HepG2 (cell line): ENCODE data around the gene LRRC15. TPM values are rescaled to one million over a fixed set of nuclear protein-coding genes. Genes with fewer than 3 reads are reported as not detected.

Source experiments
- ATAC-seq: fragments of 200-7000 bp; cut with Tn5 transposase; 3 replicates; pipeline ENCODE4 v1.9.1; 2020; ENCODE audit warnings: mild to moderate bottlenecking, moderate library complexity
- BruUV-seq: library from RNA; stranded (reverse); fragments of 400-500 nt; replicated peaks from 2 replicates; lab custom pipeline; 2021; lab: Mats Ljungman, UMichigan
- CTCF ChIA-PET: fragments of 300-600 bp; formaldehyde crosslinking; extraction: SDS; loops from one replicate; lab custom pipeline; 2021; ENCODE audit warnings: low total read pairs, inconsistent platforms, low intra/inter-chr PET ratio; lab: Yijun Ruan, JAX
- POLR2A ChIA-PET: fragments of 350-600 bp; sonication (Branson Sonifier 250); formaldehyde crosslinking; loops from one replicate; lab custom pipeline; 2020; ENCODE audit warnings: antibody characterized with exemption, inconsistent platforms; lab: Yijun Ruan, JAX
- DNase-seq: peaks from one replicate; pipeline ENCODE4 v3.0.0-alpha.2; 2015; ENCODE audit warnings: low spot score
- FAIRE-seq: peaks from 3 replicates; lab custom pipeline; 2011; peaks lifted over from hg19 to GRCh38; lab: Jason Lieb, UNC
- H2AFZ ChIP-seq: one replicate; pipeline ENCODE4 v1.6.1; 2011; ENCODE audit warnings: low read length, inconsistent platforms
- H3K27ac ChIP-seq: fragments of 300-600 bp; 3 replicates; pipeline ENCODE4 v1.8.0; 2011; ENCODE audit warnings: mixed run types, mild to moderate bottlenecking, mixed read lengths, low read length, inconsistent platforms; ENCODE audit not compliant: insufficient read depth; ENCODE audit errors: extremely low read length
- H3K27me3 ChIP-seq, 2 experiments: fragments of 200-600 bp in 1 of 2; 2 replicates in 1 of 2; 3 replicates in 1 of 2; pipeline versions ENCODE4 v1.6.0 to v1.8.0; 2011; ENCODE audit warnings: low read length in 2 of 2, mild to moderate bottlenecking in 2 of 2, moderate library complexity in 2 of 2, inconsistent platforms in 1 of 2; ENCODE audit not compliant: insufficient read depth in 2 of 2, control insufficient read depth in 1 of 2
- H3K36me3 ChIP-seq, 2 experiments: fragments of 200-600 bp in 1 of 2; replicated peaks in 1 of 2; 2 replicates in 1 of 2; 3 replicates in 1 of 2; pipeline versions ENCODE4 v1.5.1 to v1.8.0; 2011; ENCODE audit warnings: low read length in 2 of 2, inconsistent platforms in 1 of 2; ENCODE audit not compliant: insufficient read depth in 2 of 2, control insufficient read depth in 1 of 2
- H3K4me1 ChIP-seq: 2 replicates; pipeline ENCODE4 v1.5.1; 2012; ENCODE audit warnings: low read length, inconsistent platforms; ENCODE audit not compliant: insufficient read depth
- H3K4me2 ChIP-seq: 2 replicates; pipeline ENCODE4 v1.6.0; 2011; ENCODE audit warnings: low read depth, low read length, inconsistent platforms
- H3K4me3 ChIP-seq, 3 experiments: fragments of 200-600 bp in 1 of 3; sonication (generic), shearing (Covaris generic) in 1 of 3; replicated peaks in 1 of 3; 2 replicates each; pipeline ENCODE4 v1.5.1; 2011 to 2016; ENCODE audit warnings: low read length in 3 of 3, inconsistent platforms in 2 of 3, low read depth in 2 of 3, mild to moderate bottlenecking in 2 of 3, control low read depth in 1 of 3, mixed read lengths in 1 of 3; ENCODE audit not compliant: insufficient read depth in 1 of 3
- H3K79me2 ChIP-seq: one replicate; pipeline ENCODE4 v1.6.1; 2011; ENCODE audit warnings: low read length, inconsistent platforms; ENCODE audit not compliant: insufficient read depth
- H3K9ac ChIP-seq: 2 replicates; pipeline ENCODE4 v1.6.0; 2011; ENCODE audit warnings: mild to moderate bottlenecking, low read depth, low read length, inconsistent platforms; ENCODE audit not compliant: insufficient read depth
- H3K9me3 ChIP-seq: 2 replicates; pipeline ENCODE4 v1.5.1; 2012; ENCODE audit warnings: mild to moderate bottlenecking, low read length
- H4K20me1 ChIP-seq: 2 replicates; pipeline ENCODE4 v1.6.0; 2011; ENCODE audit warnings: inconsistent platforms, mild to moderate bottlenecking, low read length, moderate library complexity; ENCODE audit not compliant: insufficient read depth
- CHD4 ChIP-seq: fragments of 200-600 bp; sonication (generic); IDR thresholded peaks from 2 replicates; pipeline ENCODE4 v1.7.0; 2017; ENCODE audit warnings: mild to moderate bottlenecking, low read length, borderline replicate concordance
- IKZF1 ChIP-seq: fragments of 450-650 bp; IDR thresholded peaks from 2 replicates; pipeline ENCODE4 v1.7.1; 2016
- LCORL ChIP-seq, 2 experiments: fragments of 450-650 bp in 1 of 2; sonication (generic) in 1 of 2; formaldehyde crosslinking in 1 of 2; IDR thresholded peaks; 2 replicates each; pipeline versions ENCODE4 v1.5.0 to v1.6.1; 2017 to 2020; ENCODE audit warnings: antibody characterized with exemption in 1 of 2, missing genetic modification reagents in 1 of 2
- NBN ChIP-seq: fragments of 450-650 bp; conservative IDR thresholded peaks from 2 replicates; pipeline ENCODE4 v1.6.1; 2017
- PAX8 ChIP-seq: sonication (generic); formaldehyde crosslinking; IDR thresholded peaks from 2 replicates; pipeline ENCODE4 v1.8.0; 2022; ENCODE audit warnings: mild to moderate bottlenecking, missing genetic modification reagents, borderline replicate concordance
- TBX3 ChIP-seq: fragments of 450-650 bp; IDR thresholded peaks from 2 replicates; pipeline ENCODE4 v1.6.1; 2017; ENCODE audit warnings: antibody characterized with exemption, mild to moderate bottlenecking, inconsistent platforms, borderline replicate concordance
- ZBTB43 ChIP-seq: sonication (generic); formaldehyde crosslinking; conservative IDR thresholded peaks from 2 replicates; pipeline ENCODE4 v1.4.0; 2020; ENCODE audit warnings: missing genetic modification reagents
- ZNF207 ChIP-seq: fragments of 450-650 bp; IDR thresholded peaks from 2 replicates; pipeline ENCODE4 v1.6.1; 2016; ENCODE audit warnings: antibody characterized with exemption, borderline replicate concordance
- WGBS: methylation state at CpG from one replicate; pipeline ENCODE4 v1.1.6; 2017; ENCODE audit warnings: low lambda C conversion rate; 5-methylcytosine and 5-hydroxymethylcytosine counted together
- in situ Hi-C: cut with HindIII; loops from 2 replicates; pipeline ENCODE4 v1.10.0; 2017; ENCODE audit warnings: low pct_unique_long_range_greater_than_20kb; ENCODE audit not compliant: extremely low pct_ligation_motif_present
- intact Hi-C: fragments of 100-400 bp; cut with micrococcal nuclease; formaldehyde crosslinking; loops from one replicate; pipeline ENCODE4 v1.10.0; 2022; ENCODE audit not compliant: unreplicated experiment
- polyA plus RNA-seq, 8 experiments: library from polyadenylated mRNA; depleted of rRNA in 3 of 8; stranded (reverse) in 7 of 8; unstranded in 1 of 8; fragments of >200 nt; fragmentation: Illumina TruSeq in 4 of 8; extraction: Trizol in 4 of 8; gene quantifications; 2 replicates each; pipeline versions ENCODE4 v1.2.1 to v1.2.3, GENCODE V29; 2011 to 2016; ENCODE audit warnings: low read depth in 4 of 8, missing spikeins in 1 of 8, mixed read lengths in 1 of 8; ENCODE audit not compliant: insufficient read depth in 1 of 8
- total RNA-seq, 5 experiments: library from RNA; depleted of rRNA; stranded (reverse); fragments of >200 nt; fragmentation: Illumina TruSeq; extraction: Trizol; gene quantifications; 2 replicates each; pipeline ENCODE4 v1.2.3, GENCODE V29; 2016; ENCODE audit warnings: low read depth in 1 of 5
- TF ChIP-seq, protein P1 (sequence below): sonication (generic); formaldehyde crosslinking; IDR thresholded peaks from 2 replicates; pipeline ENCODE4 v1.9.0; 2021; ENCODE audit warnings: mild to moderate bottlenecking, missing genetic modification reagents

LRRC15 gene
- total and polyA plus RNA-seq, 2 of the 13 experiments (the other 11 are each of a cell fraction or from before 2014, with no cell fraction given): not detected

DNA sequence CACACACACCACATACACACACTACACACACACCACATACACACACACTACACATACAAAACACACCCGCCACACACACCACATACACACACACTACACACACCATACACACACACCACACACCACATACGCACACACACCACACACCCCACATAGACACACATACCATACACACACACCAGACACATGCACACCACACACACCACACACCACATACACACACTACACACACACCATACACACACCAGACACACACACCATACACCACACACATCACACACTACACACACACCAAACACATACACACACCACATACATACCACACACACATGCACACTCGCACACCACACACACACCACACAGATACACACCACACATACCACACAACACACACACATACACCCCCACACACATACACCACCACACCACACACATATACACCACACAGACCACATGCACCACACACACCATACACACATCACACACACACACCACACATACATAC is 44.7 kb downstream of the LRRC15 start:
- Histone ChIP-seq H3K27ac (no peak overlapping the region), H4K20me1 (no peaks in the 10 kb centered on the region), H3K9ac (0 out of 2 replicates have a peak overlapping the region, but pooled peaks have one; percentile 2), H3K9me3 (no peaks in the 10 kb centered on the region)
- WGBS: 96% methylated on average over 3 of the region's 3 CpGs
- CTCF ChIA-PET: no interaction called here
- intact Hi-C loops: no loop called here
- TF ChIP-seq, protein P1, sequence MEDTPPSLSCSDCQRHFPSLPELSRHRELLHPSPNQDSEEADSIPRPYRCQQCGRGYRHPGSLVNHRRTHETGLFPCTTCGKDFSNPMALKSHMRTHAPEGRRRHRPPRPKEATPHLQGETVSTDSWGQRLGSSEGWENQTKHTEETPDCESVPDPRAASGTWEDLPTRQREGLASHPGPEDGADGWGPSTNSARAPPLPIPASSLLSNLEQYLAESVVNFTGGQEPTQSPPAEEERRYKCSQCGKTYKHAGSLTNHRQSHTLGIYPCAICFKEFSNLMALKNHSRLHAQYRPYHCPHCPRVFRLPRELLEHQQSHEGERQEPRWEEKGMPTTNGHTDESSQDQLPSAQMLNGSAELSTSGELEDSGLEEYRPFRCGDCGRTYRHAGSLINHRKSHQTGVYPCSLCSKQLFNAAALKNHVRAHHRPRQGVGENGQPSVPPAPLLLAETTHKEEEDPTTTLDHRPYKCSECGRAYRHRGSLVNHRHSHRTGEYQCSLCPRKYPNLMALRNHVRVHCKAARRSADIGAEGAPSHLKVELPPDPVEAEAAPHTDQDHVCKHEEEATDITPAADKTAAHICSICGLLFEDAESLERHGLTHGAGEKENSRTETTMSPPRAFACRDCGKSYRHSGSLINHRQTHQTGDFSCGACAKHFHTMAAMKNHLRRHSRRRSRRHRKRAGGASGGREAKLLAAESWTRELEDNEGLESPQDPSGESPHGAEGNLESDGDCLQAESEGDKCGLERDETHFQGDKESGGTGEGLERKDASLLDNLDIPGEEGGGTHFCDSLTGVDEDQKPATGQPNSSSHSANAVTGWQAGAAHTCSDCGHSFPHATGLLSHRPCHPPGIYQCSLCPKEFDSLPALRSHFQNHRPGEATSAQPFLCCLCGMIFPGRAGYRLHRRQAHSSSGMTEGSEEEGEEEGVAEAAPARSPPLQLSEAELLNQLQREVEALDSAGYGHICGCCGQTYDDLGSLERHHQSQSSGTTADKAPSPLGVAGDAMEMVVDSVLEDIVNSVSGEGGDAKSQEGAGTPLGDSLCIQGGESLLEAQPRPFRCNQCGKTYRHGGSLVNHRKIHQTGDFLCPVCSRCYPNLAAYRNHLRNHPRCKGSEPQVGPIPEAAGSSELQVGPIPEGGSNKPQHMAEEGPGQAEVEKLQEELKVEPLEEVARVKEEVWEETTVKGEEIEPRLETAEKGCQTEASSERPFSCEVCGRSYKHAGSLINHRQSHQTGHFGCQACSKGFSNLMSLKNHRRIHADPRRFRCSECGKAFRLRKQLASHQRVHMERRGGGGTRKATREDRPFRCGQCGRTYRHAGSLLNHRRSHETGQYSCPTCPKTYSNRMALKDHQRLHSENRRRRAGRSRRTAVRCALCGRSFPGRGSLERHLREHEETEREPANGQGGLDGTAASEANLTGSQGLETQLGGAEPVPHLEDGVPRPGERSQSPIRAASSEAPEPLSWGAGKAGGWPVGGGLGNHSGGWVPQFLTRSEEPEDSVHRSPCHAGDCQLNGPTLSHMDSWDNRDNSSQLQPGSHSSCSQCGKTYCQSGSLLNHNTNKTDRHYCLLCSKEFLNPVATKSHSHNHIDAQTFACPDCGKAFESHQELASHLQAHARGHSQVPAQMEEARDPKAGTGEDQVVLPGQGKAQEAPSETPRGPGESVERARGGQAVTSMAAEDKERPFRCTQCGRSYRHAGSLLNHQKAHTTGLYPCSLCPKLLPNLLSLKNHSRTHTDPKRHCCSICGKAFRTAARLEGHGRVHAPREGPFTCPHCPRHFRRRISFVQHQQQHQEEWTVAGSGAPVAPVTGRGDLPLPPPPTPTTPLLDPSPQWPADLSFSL (CRISPR knock-in tag): peak; percentile 98
- no peak for TF ChIP-seq ZBTB43 (CRISPR knock-in tag)
- TF ChIP-seq ZNF207: 0 out of 2 replicates have a peak, but pooled peaks have one; percentile 23
- 0 out of 2 replicates have a peak, but pooled peaks have one; percentile 39 for TF ChIP-seq IKZF1
- no peak for TF ChIP-seq PAX8 (CRISPR knock-in tag)
- TF ChIP-seq CHD4: peak; percentile 87; the same call in 1 of the 2 replicates
- TF ChIP-seq NBN: peak; percentile 52; the same call in 1 of the 2 replicates
- TF ChIP-seq LCORL (IDR thresholded peaks at IDR 0.05): peak; percentile 13; the same call in 1 of the 2 replicates
- no peak for TF ChIP-seq LCORL (CRISPR knock-in tag; IDR thresholded peaks at IDR 0.05)
- TF ChIP-seq TBX3: no peak
- TF ChIP-seq, all 625 proteins: peak for 6
- no peaks in the 10 kb centered on the region for H3K79me2 ChIP-seq
- no peak overlapping the region for H3K4me2 ChIP-seq
- 0 out of 6 replicates have a peak overlapping the region, but pooled peaks of 1 of the 3 experiments have one; percentile 64 for H3K4me3 ChIP-seq
- in situ Hi-C loops: loop anchor here (25.0 kb wide), 1 partner anchor 663 kb away; no protein-coding TSS in a partner anchor
- no TSS peak for BruUV-seq
- peaks cover 87% of the 10 kb centered on the region for H3K4me1 ChIP-seq
- POLR2A ChIA-PET: no interaction called here
- no peaks in the 10 kb centered on the region for H3K36me3 ChIP-seq
- DNase-seq: no peak
- H3K27me3 ChIP-seq: no peaks in the 10 kb centered on the region
- H2AFZ ChIP-seq: no peak overlapping the region
- no peak for ATAC-seq
- FAIRE-seq: no peak
